Fibroblast of villous mesenchyme (primary cell): ENCODE results near the gene KRT3. TPM values are rescaled to one million over a fixed set of nuclear protein-coding genes. Genes with fewer than 3 reads are reported as not detected.
A peak's percentile ranks its signal among the peaks of the same experiment; 100 is the strongest.

ENCODE experiments used
- DNase-seq: peaks from one replicate; pipeline ENCODE4 v3.0.0-alpha.2; 2010; ENCODE audit warnings: low read depth
- H3K4me3 ChIP-seq: 2 replicates; pipeline ENCODE4 v1.5.1; 2011; ENCODE audit warnings: low read depth, mild to moderate bottlenecking, low read length
- small RNA-seq: library from RNA; depleted of rRNA; stranded (forward); fragments of <200 nt; gene quantifications from one replicate; pipeline ENCODE3, GENCODE V24; 2012
- total RNA-seq: library from RNA; depleted of rRNA; stranded (reverse); fragments of >200 nt; gene quantifications from 2 replicates; pipeline ENCODE4 v1.2.3, GENCODE V29; 2012
- TF ChIP-seq, protein P1 (sequence below): IDR thresholded peaks from 2 replicates; pipeline ENCODE4 v1.5.1; 2012; ENCODE audit warnings: low read depth, mild to moderate bottlenecking, low read length; ENCODE audit not compliant: insufficient read depth

Gene KRT3
- total RNA-seq, 1 donor, result not detected

DNA sequence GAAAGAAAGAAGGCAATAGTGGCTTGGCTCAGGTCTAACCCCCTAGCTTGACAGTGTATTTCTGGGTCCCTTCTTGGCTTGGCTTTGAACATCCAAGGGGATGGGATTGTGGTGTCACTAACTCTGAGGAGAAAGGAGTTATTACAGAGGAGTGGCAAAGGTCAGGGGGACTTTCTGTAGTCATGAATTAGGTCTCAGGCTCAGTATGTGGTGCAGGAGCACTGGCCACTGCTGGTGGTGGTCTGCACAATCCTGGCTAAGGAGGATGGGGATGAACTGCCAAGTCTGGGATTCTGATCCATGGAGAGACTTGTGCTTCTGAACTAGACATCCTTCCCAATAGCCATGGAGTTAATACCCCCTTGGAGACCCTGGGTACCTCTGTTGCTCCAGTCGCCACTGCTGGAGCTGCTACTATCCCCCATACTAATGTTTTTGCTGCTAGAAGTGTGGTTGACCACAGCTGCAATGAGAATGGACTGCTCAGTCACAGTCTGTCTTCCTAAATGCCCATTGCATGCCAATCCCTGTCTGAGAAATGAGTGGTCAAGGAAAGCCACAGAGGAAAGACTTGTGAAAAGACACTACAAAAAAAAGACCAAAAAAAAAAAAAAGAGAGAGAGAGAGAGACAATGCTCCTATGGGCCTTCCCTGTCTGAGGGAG is 51.3 kb downstream of the KRT3 start:
- H3K4me3 ChIP-seq, result no peak overlapping the region
- TF ChIP-seq, protein P1, sequence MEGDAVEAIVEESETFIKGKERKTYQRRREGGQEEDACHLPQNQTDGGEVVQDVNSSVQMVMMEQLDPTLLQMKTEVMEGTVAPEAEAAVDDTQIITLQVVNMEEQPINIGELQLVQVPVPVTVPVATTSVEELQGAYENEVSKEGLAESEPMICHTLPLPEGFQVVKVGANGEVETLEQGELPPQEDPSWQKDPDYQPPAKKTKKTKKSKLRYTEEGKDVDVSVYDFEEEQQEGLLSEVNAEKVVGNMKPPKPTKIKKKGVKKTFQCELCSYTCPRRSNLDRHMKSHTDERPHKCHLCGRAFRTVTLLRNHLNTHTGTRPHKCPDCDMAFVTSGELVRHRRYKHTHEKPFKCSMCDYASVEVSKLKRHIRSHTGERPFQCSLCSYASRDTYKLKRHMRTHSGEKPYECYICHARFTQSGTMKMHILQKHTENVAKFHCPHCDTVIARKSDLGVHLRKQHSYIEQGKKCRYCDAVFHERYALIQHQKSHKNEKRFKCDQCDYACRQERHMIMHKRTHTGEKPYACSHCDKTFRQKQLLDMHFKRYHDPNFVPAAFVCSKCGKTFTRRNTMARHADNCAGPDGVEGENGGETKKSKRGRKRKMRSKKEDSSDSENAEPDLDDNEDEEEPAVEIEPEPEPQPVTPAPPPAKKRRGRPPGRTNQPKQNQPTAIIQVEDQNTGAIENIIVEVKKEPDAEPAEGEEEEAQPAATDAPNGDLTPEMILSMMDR, result no peak
- no peak for DNase-seq

GRCh38 chr12:52742822-52743457 is 53.0 kb downstream of the KRT3 start:
- DNase-seq, result no peak
- H3K4me3 ChIP-seq, result no peak overlapping the region
- TF ChIP-seq, protein P1, result no peak

DNA sequence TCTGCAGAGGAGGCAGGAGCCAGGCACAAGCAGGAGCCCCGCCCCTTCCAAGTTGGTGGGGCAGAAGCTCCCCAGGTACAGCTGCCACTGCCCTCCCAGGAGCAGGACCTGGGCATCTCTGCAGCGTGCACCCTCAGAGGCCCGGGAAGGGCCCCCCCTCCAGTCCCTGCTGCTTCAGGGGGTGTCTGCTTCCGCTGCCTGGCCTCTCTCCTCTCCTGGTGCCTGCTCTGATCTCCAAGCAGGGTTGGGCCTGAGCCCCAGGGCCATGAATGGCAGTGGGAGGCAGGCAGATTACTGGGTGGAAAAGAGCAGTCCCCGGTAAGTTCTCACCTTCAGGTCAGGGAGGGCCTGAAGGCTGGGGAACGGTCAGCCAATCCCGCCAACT is 53.7 kb downstream of the KRT3 start:
- TF ChIP-seq, protein P1, result no peak
- no peak for DNase-seq
- H3K4me3 ChIP-seq, result no peak overlapping the region

- DNase-seq, result peak; percentile 55
- no peak overlapping the region for H3K4me3 ChIP-seq
- TF ChIP-seq, protein P1, result no peak
These were observed 54.3 kb downstream of the KRT3 start for GRCh38 chr12:52741375-52742195.

GRCh38 chr12:52740584-52740983 is 55.3 kb downstream of the KRT3 start:
- TF ChIP-seq, protein P1, result no peak
- no peak overlapping the region for H3K4me3 ChIP-seq
- no peak for DNase-seq

DNA sequence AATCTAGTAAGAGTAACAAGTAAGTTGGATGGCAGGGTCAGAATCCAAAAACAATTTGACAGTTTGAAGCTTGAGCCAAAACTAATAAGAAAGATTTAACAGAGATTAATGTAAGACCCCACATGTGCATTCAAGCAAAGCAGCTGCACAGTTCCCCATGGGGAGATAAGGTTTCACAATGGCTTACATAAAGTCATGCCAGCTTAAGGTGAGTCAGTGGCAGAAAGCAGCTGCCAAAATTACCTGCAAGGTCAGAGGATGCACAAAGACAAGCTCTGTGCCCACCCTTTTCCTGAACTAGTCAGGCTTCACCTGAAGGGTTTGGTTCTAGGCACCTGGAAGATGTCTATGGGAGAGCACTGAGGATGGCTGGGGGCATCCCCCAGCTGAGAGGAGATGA is 56.0 kb downstream of the KRT3 start:
- no peak overlapping the region for H3K4me3 ChIP-seq
- no peak for DNase-seq
- TF ChIP-seq, protein P1, result no peak

Small RNA genes within 50 kb of the gene (small RNA-seq; reads per million reads assigned to genes)
- not detected for gene AC107016.2

Other genes starting within 250 kb of the KRT3 start
- gene KRT71, start 243.0 kb downstream of the KRT3 start, total RNA-seq, result not detected in 2 replicates
- gene KRT74, start 222.3 kb downstream of the KRT3 start, total RNA-seq, result not detected in 2 replicates
- not detected in 2 replicates for gene KRT72, start 194.7 kb downstream of the KRT3 start, total RNA-seq
- not detected in 2 replicates for gene KRT73, start 177.6 kb downstream of the KRT3 start, total RNA-seq
- not detected in 2 replicates for gene KRT2, start 143.9 kb downstream of the KRT3 start, total RNA-seq
- not detected in 2 replicates for gene KRT1, start 115.7 kb downstream of the KRT3 start, total RNA-seq
- gene KRT77, start 92.6 kb downstream of the KRT3 start, total RNA-seq, result not detected in 2 replicates
- not detected in 2 replicates for gene KRT76, start 18.8 kb downstream of the KRT3 start, total RNA-seq
- not detected in 2 replicates for gene KRT4, start 18.0 kb upstream of the KRT3 start, total RNA-seq
- not detected in 2 replicates for gene KRT79, start 38.2 kb upstream of the KRT3 start, total RNA-seq
- gene KRT78, start 52.9 kb upstream of the KRT3 start, total RNA-seq, result not detected in 2 replicates
- 57.0 and 74.7 TPM in 2 replicates for gene KRT8, start 109.0 kb upstream of the KRT3 start, total RNA-seq
- 989 and 1,804 TPM in 2 replicates for gene KRT18, start 153.0 kb upstream of the KRT3 start, total RNA-seq
- gene EIF4B, start 210.3 kb upstream of the KRT3 start, total RNA-seq, result 838 and 849 TPM in 2 replicates